ENCODE data around the gene ACVR2A.

- TF ChIP-seq YY1 (IDR thresholded peaks at IDR 0.05; ENCODE audit: insufficient read depth, insufficient read length) (no peak), ZNF274 (IDR thresholded peaks at IDR 0.05; ENCODE audit: low read depth, low read length) (no peak)
Observed at GRCh38 chr2:147888680-147889079, 43.9 kb downstream of the ACVR2A start.
